Brain microvascular endothelial cell (primary cell): Measurements from ENCODE around the gene EIF3K.
A peak's percentile ranks its signal among the peaks of the same experiment; 100 is the strongest.

ENCODE experiments used
- DNase-seq: peaks from one replicate; pipeline ENCODE4 v3.0.0-alpha.2; 2020
- H3K27ac ChIP-seq: fragments of 250-450 bp; sonication (Bioruptor Pico); 2 replicates; pipeline ENCODE4 v1.5.1; 2020; ENCODE audit warnings: mild to moderate bottlenecking, moderate library complexity
- H3K27me3 ChIP-seq: fragments of 250-450 bp; sonication (Bioruptor Pico); replicated peaks from 2 replicates; pipeline ENCODE4 v1.5.1; 2020; ENCODE audit warnings: mild to moderate bottlenecking
- H3K36me3 ChIP-seq: fragments of 250-450 bp; sonication (Bioruptor Pico); replicated peaks from 2 replicates; pipeline ENCODE4 v1.5.1; 2020; ENCODE audit warnings: mild to moderate bottlenecking
- H3K4me3 ChIP-seq: 2 replicates; pipeline ENCODE4 v1.5.1; 2011; ENCODE audit warnings: low read depth, mild to moderate bottlenecking, control low read depth, low read length, moderate library complexity
- CTCF ChIP-seq: IDR thresholded peaks from 2 replicates; pipeline ENCODE4 v1.5.1; 2011; ENCODE audit warnings: low read depth, mild to moderate bottlenecking, moderate library complexity, low read length, control low read depth, inconsistent platforms; ENCODE audit errors: missing control alignments
- in situ Hi-C: cut with HindIII; loops from 2 replicates; pipeline ENCODE4 v1.10.0; 2017; ENCODE audit warnings: low sequenced_read_pairs, low pct_ligation_motif_present

The EIF3K gene

GRCh38 chr19:38583219-38583984, 35.6 kb upstream of the EIF3K start:
- Histone ChIP-seq H3K27me3 (no peaks in the 10 kb centered on the region), H3K4me3 (no peak overlapping the region), H3K27ac (no peak overlapping the region), H3K36me3 (no peaks in the 10 kb centered on the region)
- in situ Hi-C loops = no loop called here
- no peak for DNase-seq
- no peak for TF ChIP-seq CTCF

DNA sequence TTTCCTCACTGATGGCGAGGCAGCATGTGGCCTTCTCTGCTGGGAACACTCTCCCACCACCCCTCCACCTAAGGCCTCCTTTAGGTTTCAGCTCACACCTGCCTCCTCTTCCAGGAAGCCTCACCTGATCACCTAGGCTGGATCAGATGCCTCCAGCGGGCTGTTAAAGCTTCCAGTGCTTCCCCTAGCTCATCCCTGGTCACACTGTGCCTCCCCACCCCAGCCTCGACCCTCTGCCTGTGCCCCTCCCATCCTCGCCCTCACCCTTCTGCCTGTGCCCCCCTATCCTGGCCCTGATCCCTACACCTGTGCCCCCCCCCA, 35.0 kb upstream of the EIF3K start:
- Histone ChIP-seq H3K36me3 (no peaks in the 10 kb centered on the region), H3K4me3 (no peak overlapping the region), H3K27ac (no peak overlapping the region), H3K27me3 (no peaks in the 10 kb centered on the region)
- in situ Hi-C loops = no loop called here
- no peak for TF ChIP-seq CTCF
- no peak for DNase-seq

DNA sequence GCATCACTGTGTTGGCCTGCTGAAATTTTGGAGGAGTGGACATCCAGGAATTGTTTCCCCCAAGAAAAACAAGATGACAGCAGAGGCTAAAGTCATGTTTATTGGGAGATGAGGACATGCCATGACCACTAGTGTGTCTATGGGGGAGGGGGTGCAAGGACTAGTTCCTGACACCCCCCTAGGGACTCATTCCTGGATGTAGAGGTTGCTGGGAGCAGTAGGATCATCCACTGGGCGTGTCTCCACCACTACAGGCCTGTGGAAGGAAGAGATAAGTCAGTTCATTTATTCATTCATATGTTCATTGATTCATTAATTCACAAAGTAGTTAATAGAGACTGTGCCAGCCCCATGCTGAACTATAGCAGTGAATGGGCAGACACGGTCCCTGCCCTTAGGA, 31.4 kb upstream of the EIF3K start:
- DNase-seq = no peak
- Histone ChIP-seq H3K27ac (no peak overlapping the region), H3K36me3 (no peaks in the 10 kb centered on the region), H3K4me3 (no peak overlapping the region), H3K27me3 (no peaks in the 10 kb centered on the region)
- in situ Hi-C loops = no loop called here
- TF ChIP-seq CTCF = no peak

DNA sequence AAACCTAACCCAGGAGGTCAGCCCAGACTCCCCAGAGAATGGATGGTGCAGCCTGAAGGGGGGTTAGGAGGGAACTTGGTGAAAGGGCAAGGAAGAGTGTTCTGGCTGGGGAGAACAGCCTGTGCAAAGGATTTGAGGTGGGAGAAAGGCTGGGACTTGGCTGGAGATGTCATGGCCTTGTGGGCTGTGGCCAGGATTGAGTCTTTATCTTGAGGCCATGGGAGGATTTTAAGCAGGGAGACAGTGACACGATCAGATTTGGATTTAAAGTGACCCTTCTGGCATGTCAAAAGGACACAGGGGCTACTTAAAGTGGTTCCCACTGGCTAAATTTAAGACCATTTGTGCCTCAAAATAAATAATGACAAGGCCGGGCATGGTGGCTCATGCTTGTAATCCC, 30.9 kb upstream of the EIF3K start:
- Histone ChIP-seq H3K36me3 (no peaks in the 10 kb centered on the region), H3K27ac (no peak overlapping the region), H3K27me3 (no peaks in the 10 kb centered on the region), H3K4me3 (no peak overlapping the region)
- no peak for DNase-seq
- no peak for TF ChIP-seq CTCF
- in situ Hi-C loops = no loop called here

- TF ChIP-seq CTCF = peak; percentile 11
- Histone ChIP-seq H3K36me3 (no peaks in the 10 kb centered on the region), H3K27ac (no peak overlapping the region), H3K27me3 (no peaks in the 10 kb centered on the region), H3K4me3 (no peak overlapping the region)
- no peak for DNase-seq
- in situ Hi-C loops = no loop called here
Observed at GRCh38 chr19:38592940-38593339, 26.0 kb upstream of the EIF3K start.
